Measurements from ENCODE around the gene KSR1. TPM values are rescaled to one million over a fixed set of nuclear protein-coding genes. Genes with fewer than 3 reads are reported as not detected.

Gene KSR1
- total RNA-seq, 1 donor from 2014 or later = 40.3 TPM

GRCh38 chr17:27520491-27521185 is 64.4 kb downstream of the KSR1 start:
- H3K27ac ChIP-seq = no peak overlapping the region
- H3K4me3 ChIP-seq = no peak overlapping the region

GRCh38 chr17:27521281-27522027 is 65.2 kb downstream of the KSR1 start:
- Histone ChIP-seq H3K4me1 (peaks cover 47% of the 10 kb centered on the region), H3K27ac (no peak overlapping the region)

More at GRCh38 chr17:27520491-27521185, 64.4 kb downstream of the KSR1 start:
- TF ChIP-seq CTCF (IDR thresholded peaks at IDR 0.05) (no peak), POLR2AphosphoS5 (IDR thresholded peaks at IDR 0.05; ENCODE audit: insufficient read depth in 1 of 2, low read depth in 1 of 2) (no peak), POLR2A (IDR thresholded peaks at IDR 0.05) (no peak)
- peaks cover 45% of the 10 kb centered on the region for H3K4me1 ChIP-seq
- H3K9me3 ChIP-seq = no peaks in the 10 kb centered on the region
- DNase-seq (ENCODE audit: extremely low spot score in 2 of 2) = no peak
- H3K36me3 ChIP-seq = no peaks in the 10 kb centered on the region
- intact Hi-C loops (cut with DNase I) = no loop called here
- no peaks in the 10 kb centered on the region for H3K27me3 ChIP-seq

GRCh38 chr17:27522028-27522635 is 65.9 kb downstream of the KSR1 start:
- intact Hi-C loops (cut with DNase I) = no loop called here
- Histone ChIP-seq H3K4me3 (no peak overlapping the region), H3K4me1 (peaks cover 54% of the 10 kb centered on the region), H3K27ac (no peak overlapping the region), H3K9me3 (no peaks in the 10 kb centered on the region), H3K36me3 (no peaks in the 10 kb centered on the region), H3K27me3 (no peaks in the 10 kb centered on the region)
- TF ChIP-seq POLR2AphosphoS5 (IDR thresholded peaks at IDR 0.05; ENCODE audit: insufficient read depth in 1 of 2, low read depth in 1 of 2) (no peak), CTCF (IDR thresholded peaks at IDR 0.05) (no peak), POLR2A (IDR thresholded peaks at IDR 0.05) (no peak)
- no peak for DNase-seq (ENCODE audit: extremely low spot score in 2 of 2)

More at GRCh38 chr17:27521281-27522027, 65.2 kb downstream of the KSR1 start:
- TF ChIP-seq POLR2AphosphoS5 (IDR thresholded peaks at IDR 0.05; ENCODE audit: insufficient read depth in 1 of 2, low read depth in 1 of 2) (no peak), POLR2A (IDR thresholded peaks at IDR 0.05) (no peak), CTCF (IDR thresholded peaks at IDR 0.05) (no peak)
- H3K27me3 ChIP-seq = no peaks in the 10 kb centered on the region
- no peaks in the 10 kb centered on the region for H3K36me3 ChIP-seq
- no peak overlapping the region for H3K4me3 ChIP-seq
- no peaks in the 10 kb centered on the region for H3K9me3 ChIP-seq
- intact Hi-C loops (cut with DNase I) = no loop called here
- DNase-seq (ENCODE audit: extremely low spot score in 2 of 2) = no peak

GRCh38 chr17:27523712-27524111 is 67.5 kb downstream of the KSR1 start:
- H3K9me3 ChIP-seq = no peaks in the 10 kb centered on the region
- no peak overlapping the region for H3K4me3 ChIP-seq
- peaks cover 46% of the 10 kb centered on the region for H3K4me1 ChIP-seq
- TF ChIP-seq POLR2A (IDR thresholded peaks at IDR 0.05) (no peak), CTCF (IDR thresholded peaks at IDR 0.05) (no peak), POLR2AphosphoS5 (IDR thresholded peaks at IDR 0.05; ENCODE audit: insufficient read depth in 1 of 2, low read depth in 1 of 2) (no peak)
- no peaks in the 10 kb centered on the region for H3K36me3 ChIP-seq
- no peak overlapping the region for H3K27ac ChIP-seq
- no peaks in the 10 kb centered on the region for H3K27me3 ChIP-seq
- DNase-seq (ENCODE audit: extremely low spot score in 2 of 2) = no peak
- intact Hi-C loops (cut with DNase I) = no loop called here

Data from vagina (tissue), 2 donors.